ENCODE measurements around the gene CFAP299.

Gene CFAP299

DNA sequence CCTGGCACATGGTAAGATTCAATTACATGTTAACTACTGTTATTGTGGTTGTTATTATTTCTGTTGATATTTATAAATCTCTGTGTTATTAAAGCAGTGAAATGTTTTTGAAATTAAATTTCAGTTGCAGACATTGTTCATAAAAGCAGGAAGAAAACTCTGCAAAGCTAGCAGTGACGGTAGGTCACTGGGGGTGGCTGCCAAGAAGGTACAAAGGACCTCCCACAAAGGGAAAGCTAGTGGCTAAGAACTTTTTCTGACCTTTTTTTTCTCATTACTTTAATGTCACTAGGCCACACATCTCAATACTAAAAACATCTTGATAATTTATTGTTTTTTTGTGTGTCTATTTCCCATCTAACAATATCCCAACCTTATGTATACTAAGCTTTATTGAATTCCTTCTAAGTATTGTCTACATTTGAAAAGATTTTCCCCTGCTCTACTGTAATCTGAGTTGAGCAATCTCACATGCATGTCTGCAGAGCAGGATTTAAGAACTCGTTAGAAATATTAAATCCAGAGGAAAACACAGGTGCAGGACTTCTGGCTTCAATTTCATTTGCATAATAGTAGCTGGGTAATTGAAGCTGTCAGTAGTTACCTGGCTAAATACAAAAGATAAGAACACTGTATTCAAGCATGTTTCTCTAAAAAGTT lies 197.3 kb downstream of the CFAP299 start:
- DNase-seq: no peak

DNA sequence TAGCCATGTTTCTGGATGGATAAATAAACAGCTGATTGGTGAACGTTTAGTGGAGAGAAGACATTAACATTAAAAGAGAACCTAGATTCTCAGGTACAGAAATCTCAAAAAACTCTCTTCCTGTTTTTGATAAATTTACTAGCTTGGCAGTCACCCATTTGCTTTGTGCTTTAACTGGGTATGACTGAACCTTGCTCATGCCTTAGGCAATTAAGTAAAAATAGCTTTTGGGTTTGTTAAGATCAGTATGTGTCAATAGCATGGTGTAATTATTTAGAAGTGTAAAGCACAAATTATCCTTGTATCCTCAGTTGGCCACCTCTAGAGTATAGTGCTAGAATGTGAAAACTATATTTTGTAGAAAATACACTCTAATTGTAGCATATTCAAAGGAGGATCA lies 200.0 kb downstream of the CFAP299 start:
- no peak for DNase-seq

DNA sequence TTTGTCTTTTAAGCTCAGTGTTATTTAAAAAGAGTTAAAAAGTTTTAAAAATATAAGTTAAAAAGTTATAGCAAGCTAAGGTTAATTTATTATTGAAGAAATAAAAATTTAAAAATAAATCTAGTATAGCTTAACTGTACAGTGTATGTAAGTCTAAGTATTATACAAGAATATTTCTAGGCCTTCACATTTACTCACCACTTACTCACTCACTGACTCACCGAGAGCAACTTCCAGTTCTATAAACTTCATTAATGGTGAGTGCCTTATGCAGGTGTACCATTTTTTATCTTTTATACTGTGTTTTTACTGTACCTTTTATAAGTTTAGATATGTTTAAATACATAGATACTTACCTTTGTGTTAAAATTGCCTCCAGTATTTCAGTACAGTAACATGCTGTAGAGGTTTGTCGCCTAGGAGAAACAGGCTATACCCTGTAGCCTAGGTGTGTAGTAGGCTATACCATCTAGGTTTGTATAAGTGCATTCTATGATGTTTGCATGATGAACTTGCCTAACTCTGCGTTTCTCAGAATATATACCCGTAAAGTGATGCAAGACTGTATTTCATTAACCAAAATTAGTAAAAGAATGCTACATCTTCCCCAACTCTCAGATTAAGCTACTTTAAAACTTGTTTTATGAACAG lies 202.9 kb downstream of the CFAP299 start:
- DNase-seq: no peak

DNA sequence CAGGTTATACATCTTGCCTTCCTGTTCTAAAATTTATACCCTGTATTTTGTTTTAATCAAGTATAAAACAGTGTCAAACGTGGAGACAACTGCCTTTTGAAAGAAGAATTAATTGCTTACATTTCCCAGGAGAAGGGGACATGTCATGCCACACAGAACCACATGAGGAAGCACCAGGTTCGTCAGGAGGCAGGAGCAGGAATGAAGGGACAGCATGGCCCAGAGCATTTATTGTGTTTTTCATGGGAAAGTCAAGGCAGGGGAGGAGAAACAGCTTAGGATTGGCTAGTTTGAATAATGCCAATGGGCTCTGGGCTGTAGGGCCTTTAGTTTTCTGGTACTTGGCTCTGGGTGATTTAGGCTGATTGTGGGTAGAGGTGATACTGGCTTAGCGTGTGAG lies 203.7 kb downstream of the CFAP299 start:
- no peak for DNase-seq

DNA sequence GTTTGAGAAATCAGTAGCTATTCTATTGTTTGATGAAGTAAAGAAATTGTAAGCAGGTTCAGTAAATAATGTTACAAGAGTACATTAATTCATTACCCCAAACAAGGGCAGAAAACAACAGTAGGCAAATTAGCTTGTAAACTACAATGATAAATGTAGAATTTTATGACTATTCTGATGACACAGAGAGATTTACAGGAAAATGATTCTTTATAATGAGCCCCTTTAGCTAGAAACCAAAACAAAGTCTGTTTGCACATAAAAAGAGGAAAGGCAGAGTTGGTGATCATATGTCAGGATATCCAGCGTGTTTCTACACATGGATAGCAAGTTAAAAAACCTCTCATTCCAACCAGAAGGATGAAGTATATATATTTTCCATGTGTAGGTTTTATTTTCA lies 204.8 kb downstream of the CFAP299 start:
- no peak for DNase-seq

DNA sequence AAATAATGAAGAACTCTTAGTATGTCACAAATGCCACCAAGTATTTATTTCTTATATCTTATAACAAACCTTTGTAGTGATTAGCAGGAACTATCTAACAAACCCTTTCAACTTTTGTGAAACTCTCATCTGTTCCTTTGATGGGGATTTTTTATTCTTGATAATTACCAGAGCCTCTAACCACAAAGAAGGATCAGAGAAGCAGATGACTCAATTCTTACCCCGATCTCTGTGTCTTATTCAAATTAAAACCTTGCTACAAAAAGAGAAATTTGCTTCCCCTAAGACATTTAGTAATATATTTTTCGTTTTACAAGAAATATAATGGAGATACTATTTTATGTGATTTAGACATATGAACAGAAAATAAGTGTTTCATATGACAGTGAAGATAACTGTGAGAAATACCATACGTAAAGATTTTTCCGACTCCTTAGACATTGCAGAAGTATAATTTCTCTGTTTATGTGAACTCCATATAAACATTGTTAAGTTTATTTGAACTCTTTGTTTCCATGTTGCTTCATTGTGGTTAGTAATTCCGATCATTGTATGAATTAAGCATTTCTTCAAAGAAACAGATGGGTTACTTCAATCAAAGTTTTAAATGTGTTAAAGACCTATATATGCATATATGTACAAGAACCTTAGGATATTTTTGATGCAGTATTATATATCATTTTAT lies 205.4 kb downstream of the CFAP299 start:
- no peak for DNase-seq

DNA sequence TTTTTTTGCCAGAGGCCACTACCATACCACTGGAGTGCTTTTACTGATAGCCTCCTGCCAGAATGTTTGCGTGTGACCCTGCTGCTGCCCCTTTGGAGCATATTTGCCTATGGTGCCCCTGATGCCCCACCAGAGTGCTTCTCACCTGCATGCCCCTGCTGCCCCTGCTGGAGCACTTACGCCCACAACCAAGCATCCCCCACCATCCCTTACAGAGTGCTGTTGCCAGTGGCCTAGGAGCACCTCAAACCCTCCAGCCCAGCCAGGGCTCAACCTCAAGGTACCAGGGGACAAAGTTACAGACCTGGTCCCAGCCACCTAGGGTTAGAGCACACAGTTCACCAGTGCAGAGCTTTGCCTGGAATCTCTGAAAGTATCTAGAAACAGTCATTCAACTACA lies 207.2 kb downstream of the CFAP299 start:
- DNase-seq: no peak

DNA sequence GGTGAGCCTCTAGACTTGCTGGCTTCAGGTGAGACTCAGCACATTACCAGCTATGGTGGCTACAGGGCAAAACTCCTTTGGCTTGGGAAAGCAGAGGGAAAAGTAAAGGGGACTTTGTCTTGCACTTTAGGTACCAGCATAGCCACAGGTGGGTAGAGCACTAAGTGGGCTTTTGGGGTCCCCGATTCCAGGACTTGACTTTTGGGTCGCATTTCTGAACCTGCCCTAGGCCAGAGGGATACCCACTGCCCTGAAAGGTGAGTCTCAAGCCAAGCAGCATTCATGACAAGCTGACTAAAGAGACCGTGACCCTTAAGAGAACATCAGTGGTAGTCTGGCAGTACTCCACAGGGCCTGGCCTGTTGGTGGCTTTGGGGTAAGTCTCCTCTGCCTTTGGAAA lies 224.8 kb downstream of the CFAP299 start:
- DNase-seq: no peak

DNA sequence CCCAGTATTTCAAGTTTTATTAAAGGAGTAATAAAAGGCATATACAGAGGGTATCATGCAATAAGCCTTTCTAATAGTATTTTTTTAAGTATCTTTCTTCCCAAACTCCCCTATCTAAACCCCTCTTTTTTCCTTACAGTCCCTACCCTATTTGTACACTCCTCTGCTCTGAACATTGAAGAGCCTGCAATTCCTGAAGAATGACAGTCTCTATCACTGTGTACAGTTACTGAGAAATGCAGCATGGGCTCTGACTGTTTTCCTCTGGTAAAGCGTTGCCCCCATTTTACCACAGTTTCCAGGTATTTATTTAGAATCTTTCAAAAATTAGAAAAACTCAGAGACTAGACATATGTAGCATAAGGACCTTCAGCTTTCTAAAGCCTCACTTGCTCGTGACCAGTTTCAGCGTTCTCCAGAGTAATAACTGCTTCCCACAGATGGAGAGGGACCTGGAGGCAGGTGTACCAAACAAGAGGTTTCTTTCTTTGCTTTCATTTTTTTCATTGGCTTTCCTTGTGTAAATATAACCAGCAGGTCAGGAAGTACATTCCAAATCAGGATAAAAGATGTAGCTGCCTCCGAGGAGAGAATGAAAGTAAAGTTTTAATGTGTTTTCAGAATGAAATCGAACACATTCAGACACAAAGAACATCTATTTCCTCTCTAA lies 230.8 kb downstream of the CFAP299 start:
- DNase-seq: no peak

DNA sequence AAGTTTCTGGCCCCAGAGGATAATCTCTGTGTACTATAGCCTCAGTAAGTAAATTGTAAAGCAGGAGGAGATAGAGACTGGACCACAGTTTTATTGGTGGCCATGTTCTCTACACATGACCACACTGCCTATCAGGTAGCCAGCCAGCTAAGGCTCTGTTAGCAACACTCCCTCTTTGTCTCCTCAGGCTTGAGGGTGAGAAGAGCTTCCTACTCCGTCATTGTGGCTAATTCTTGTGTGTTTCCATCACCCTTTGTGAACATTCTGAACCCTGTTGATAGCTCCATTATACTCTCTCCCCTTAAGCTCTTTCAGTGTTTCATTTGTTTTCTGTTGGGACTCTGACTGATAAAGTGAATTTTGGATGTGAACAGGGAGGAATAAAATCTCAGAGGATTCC lies 233.4 kb downstream of the CFAP299 start:
- DNase-seq: no peak

DNA sequence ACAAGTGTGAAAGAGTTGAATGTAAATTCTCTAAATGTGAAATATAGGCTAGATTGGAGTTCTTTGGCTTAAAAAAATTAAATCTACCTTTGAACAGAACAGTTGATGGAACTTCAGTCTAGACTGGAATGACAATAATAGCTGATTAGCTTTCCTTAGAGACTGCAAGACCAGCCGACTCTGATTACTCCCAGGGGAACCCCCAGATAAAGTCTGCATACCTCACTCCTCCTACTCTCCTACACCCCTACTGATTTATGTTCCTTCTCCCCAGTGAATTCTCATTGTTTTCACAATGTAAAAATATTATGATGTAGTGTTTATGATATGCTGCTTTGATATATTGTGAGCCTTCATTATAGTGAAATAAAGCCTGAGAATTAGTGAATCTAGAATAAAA lies 241.3 kb downstream of the CFAP299 start:
- no peak for DNase-seq

DNA sequence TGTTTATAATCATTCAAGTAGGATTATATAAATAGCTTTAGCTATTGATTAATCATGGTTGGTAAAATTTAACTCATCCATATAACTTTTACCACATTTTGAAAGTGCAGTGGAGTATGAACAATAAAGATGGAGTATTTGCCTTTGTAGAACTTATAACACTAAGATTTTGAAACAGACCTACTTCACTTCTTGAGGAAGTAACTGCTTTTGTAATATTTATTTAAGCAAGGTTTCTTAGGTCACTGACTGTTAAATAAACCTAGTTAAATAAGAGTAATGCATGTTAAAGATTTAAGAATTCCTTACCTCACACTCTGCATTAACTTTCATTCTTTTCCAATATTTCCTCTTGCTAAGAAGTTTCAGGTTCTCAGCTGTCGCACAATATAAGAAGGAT lies 242.5 kb downstream of the CFAP299 start:
- no peak for DNase-seq

DNA sequence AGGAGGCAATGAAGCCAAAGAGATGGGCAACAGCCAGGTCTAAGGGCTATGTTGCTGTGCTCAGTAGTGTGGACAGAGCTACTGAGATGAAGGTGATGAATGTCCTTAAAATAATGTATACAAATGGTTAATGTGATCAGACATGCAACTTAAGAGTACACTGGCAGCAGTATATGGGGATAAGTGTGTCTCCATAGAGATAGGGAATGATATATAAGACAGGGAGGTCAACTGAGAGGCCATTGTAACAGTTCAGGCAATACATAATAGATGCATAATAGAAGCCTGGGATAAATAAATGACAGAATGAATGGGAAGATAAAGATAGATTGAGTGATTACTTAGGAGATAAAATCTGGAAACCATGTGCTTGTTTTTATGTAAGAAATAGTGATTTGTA lies 250.0 kb downstream of the CFAP299 start:
- no peak for DNase-seq

DNA sequence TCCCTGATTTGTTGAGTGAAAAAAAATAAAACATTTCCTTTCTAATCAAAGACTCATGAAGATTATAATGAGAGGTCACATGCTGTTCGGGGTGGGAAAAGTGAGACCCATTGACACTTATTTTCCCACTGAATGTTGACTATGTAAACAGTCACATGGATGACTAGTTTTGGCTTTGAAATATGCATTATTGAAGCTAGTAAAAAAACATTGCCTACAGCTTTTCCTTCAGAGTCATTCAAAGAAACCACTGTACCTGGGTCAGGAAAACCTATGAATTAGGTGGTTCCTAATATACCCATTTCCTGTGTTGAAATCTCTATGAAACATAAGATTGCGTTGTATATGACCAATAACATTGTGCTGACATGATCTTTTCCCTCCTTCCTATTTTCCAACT lies 251.2 kb downstream of the CFAP299 start:
- no peak for DNase-seq

DNA sequence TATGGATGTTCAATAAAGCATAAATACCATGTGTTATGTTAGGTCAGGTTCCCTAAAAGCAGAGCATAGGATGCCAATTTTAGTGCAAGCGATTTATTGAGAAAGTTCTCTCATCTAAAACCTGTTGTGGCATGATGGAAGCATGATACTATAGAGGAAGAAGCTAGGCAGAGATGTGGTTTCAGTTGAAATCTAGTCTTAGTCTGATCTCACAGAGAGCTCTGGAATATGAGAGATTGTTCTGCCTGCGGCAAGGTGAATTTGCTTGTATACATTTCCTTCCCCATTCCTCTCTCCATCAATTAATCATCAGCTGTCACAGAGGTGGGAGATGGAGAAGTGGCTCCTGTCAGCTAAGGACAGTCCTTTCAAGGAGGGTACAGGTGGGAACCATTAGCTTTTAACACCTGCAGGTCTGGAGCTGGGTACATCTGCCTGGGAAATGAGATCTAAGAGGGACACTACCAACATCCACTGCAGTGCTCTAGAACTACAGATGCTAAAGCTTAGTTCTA lies 252.4 kb downstream of the CFAP299 start:
- no peak for DNase-seq

DNA sequence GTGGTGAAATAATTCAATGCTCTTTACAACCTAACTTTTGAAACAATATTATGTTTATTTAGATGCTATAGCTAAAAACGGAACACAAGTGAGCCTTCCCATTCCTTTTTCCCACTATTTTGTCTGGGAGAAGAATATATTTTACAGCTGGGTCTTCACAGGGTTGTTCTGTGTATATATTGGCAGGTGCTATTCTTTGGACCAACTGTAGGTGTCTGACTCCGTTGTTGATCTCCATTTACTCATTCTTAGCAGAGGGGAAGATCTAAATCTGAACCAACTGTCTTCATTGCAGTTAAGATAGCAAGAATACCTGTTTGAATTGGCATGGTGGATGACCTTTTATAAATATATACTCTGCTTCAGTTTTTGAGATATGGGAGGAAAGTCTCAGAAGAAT lies 257.4 kb downstream of the CFAP299 start:
- no peak for DNase-seq

DNA sequence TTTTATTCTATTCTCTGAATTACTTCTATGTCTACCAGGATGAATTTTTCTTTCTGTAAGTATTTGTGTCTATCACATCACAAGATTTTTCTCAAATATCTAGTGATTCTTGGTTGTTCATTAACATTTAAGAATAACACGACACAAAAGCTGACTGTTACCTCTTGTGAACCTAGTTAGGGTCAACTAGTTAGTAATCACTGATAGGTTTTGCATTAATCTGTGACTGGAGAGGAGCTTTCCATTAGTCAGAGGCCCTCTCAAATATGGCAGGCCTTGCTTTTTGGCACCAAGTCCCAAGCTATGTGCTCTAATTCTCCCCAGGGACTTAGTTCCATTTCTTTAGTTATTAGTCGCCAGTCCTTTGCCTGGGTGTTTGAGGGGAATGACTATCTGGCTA lies 259.2 kb downstream of the CFAP299 start:
- no peak for DNase-seq

DNA sequence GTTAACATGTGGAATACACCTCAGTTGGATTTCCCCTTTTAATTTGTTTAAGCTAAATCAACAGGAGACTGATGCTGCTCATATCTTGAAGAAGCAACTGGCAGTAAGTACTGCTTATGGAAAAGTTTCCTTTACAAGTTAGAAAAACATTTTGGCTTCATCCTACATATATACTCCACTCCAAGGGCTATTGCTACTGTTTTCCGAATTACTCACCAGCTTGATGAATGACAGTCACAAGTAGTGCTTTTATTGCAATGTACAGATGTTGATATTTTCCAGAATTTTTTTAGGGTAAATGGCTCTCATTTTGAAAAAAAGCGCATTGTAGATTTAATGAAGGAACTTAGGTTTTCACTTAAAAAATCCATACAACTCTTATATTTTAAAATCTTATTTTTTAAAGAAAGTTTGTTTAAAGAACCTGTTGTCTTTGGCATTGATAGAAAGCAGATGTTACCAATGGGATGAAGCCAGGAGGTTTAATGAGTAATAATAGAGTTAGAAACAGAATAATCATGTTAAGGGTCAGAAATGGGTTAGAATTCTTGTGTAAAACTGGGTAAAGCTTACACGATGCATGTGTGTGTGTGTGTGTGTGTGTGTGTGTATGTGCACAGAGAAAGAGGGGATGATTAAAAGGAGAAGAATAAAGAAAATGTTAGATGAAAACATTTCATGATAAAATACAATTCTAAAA lies 272.9 kb downstream of the CFAP299 start:
- no peak for DNase-seq

DNA sequence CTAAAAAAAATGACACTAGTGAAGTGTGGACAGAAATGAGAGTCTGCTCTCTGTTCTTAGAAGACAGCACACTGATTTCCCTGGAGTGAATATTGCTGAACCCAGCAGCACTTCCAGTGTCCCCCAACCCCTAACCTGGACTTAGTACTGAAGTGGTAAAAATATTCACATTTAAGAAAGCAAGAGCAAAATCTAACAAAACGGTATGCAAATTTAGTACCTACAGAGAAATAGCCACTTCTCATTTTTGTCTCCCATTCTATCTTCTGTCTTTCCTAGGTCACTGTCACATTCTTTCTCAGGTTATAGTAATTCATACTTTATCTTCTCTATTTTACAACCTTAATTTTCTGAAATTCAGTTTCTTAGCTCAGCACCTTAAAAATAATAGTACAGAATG lies 274.7 kb downstream of the CFAP299 start:
- DNase-seq: no peak

DNA sequence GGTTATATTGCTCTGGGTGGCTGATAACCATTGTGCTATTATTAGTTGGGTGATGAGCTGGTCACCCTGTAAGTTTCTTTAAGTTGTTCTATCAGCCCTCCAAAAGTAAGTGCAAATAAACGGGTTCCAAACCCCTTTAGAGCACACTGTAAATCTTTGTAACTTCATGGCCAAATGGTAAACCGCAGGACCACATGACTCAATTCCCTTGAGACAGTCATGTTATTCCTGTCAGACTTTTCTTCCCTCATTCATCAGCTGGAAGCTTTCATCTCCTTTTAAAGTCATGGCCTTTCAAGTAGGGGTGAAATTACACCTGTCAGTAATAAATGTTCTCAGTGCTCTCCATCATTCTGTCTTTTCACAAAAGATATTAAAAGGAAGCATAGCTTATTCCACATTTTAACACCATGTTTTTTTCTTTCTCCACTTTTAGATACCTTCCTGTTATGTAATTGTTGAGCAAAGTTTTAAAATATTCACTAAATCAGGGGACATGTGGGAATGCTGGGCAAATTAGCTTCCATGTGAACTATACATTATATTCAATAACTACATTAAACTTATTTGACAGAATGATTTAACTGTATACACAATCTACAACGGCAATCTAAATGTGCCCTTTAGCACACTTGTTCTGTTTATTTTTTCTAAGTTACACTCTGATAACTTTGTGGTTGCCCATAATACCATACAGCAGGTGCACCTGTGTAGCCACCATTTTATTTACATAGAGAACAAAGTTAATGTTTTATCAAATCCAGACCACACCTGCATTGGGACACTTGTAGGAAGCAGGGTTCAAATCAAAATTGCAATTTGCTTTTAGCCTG lies 275.5 kb downstream of the CFAP299 start:
- DNase-seq: no peak

DNA sequence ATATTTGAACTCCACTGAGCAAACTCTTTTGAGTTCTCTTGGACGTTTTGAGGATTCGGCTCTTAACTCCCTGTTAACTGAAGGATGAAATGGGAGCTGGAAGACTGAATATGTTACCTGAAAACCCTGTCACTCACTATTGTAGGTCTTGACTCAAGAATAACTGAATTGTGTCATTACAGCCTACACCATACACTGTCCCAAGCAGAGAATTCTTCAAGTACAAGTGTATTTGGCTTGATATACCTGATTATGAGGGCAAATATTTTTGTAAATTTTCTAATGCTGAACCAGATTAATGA lies 276.1 kb downstream of the CFAP299 start:
- DNase-seq: no peak

DNA sequence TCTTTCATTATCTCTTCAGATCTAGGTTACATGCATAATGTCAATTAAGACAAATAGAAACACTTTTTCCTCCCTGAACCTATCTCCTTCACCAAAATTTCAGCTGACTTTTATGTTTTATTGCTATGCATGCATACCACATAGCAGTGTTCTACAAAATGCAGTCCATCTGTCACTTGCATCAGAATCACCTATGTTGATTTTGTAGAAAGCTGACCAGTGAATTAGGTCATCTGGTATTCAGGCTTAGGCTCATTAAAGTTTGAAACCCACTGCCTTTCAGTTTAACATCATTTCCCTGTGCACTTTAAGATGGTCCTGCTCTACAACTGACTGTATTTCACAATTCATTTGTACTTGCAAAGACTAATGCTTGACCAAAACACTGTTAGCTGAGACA lies 277.9 kb downstream of the CFAP299 start:
- no peak for DNase-seq
